Cardiac muscle cell (in vitro differentiated cells and primary cell): ENCODE results near the gene PPFIBP2. TPM values are rescaled to one million over a fixed set of nuclear protein-coding genes. Genes with fewer than 3 reads are reported as not detected.

Source experiments
- DNase-seq, 2 donors: peaks; one replicate each; pipeline versions ENCODE4 v3.0.0 to v3.0.0-alpha.2; 2010 to 2017; ENCODE audit warnings: low read depth in 1 of 2, low spot score in 1 of 2
- H3K27ac ChIP-seq: fragments of 200-600 bp; sonication (generic); 2 replicates; pipeline ENCODE4 v1.5.1; 2016
- H3K27me3 ChIP-seq: fragments of 200-600 bp; sonication (generic); 2 replicates; pipeline ENCODE4 v1.6.0; 2016; ENCODE audit warnings: control low read depth
- H3K36me3 ChIP-seq: fragments of 200-600 bp; sonication (generic); 2 replicates; pipeline ENCODE4 v1.5.1; 2016; ENCODE audit warnings: control low read depth
- H3K4me1 ChIP-seq: fragments of 200-600 bp; sonication (generic); 2 replicates; pipeline ENCODE4 v1.8.1; 2017; ENCODE audit warnings: low read depth, mild to moderate bottlenecking, mixed run types
- H3K4me3 ChIP-seq: fragments of 200-600 bp; sonication (generic); 2 replicates; pipeline ENCODE4 v1.5.1; 2016; ENCODE audit warnings: mild to moderate bottlenecking
- H3K9me3 ChIP-seq: fragments of 200-600 bp; sonication (generic); 2 replicates; pipeline ENCODE4 v1.5.1; 2017; ENCODE audit warnings: low read depth, mild to moderate bottlenecking, control low read depth
- polyA plus RNA-seq: library from polyadenylated mRNA; unstranded; fragments of >200 nt; fragmentation: Nextera tagmentation; extraction: Ambion mirVana; gene quantifications from 2 replicates; pipeline ENCODE4 v1.2.1, GENCODE V29; 2016
- total RNA-seq: library from RNA; depleted of rRNA; stranded (reverse); fragments of >200 nt; gene quantifications from 2 replicates; pipeline ENCODE4 v1.2.3, GENCODE V29; 2016
- TF ChIP-seq, protein P1 (sequence below): IDR thresholded peaks from 2 replicates; pipeline ENCODE4 v1.5.1; 2012; ENCODE audit warnings: low read depth, mild to moderate bottlenecking, low read length

Gene PPFIBP2
- total and polyA plus RNA-seq, 2 experiments from 2014 or later = 8.0 to 13.2 TPM

GRCh38 chr11:7603031-7603781 is 89.4 kb downstream of the PPFIBP2 start:
- no peaks in the 10 kb centered on the region for H3K36me3 ChIP-seq
- TF ChIP-seq, protein P1, sequence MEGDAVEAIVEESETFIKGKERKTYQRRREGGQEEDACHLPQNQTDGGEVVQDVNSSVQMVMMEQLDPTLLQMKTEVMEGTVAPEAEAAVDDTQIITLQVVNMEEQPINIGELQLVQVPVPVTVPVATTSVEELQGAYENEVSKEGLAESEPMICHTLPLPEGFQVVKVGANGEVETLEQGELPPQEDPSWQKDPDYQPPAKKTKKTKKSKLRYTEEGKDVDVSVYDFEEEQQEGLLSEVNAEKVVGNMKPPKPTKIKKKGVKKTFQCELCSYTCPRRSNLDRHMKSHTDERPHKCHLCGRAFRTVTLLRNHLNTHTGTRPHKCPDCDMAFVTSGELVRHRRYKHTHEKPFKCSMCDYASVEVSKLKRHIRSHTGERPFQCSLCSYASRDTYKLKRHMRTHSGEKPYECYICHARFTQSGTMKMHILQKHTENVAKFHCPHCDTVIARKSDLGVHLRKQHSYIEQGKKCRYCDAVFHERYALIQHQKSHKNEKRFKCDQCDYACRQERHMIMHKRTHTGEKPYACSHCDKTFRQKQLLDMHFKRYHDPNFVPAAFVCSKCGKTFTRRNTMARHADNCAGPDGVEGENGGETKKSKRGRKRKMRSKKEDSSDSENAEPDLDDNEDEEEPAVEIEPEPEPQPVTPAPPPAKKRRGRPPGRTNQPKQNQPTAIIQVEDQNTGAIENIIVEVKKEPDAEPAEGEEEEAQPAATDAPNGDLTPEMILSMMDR = no peak
- H3K4me3 ChIP-seq = no peak overlapping the region
- H3K9me3 ChIP-seq = no peaks in the 10 kb centered on the region
- peaks cover 8% of the 10 kb centered on the region for H3K4me1 ChIP-seq
- no peaks in the 10 kb centered on the region for H3K27me3 ChIP-seq
- no peak for DNase-seq
- H3K27ac ChIP-seq = no peak overlapping the region

- no peaks in the 10 kb centered on the region for H3K27me3 ChIP-seq
- no peaks in the 10 kb centered on the region for H3K9me3 ChIP-seq
- DNase-seq = no peak
- no peak overlapping the region for H3K27ac ChIP-seq
- H3K4me1 ChIP-seq = peaks cover 8% of the 10 kb centered on the region
- H3K36me3 ChIP-seq = no peaks in the 10 kb centered on the region
- TF ChIP-seq, protein P1 = no peak
- H3K4me3 ChIP-seq = no peak overlapping the region
Measured at GRCh38 chr11:7604331-7604955, 90.6 kb downstream of the PPFIBP2 start.

DNA sequence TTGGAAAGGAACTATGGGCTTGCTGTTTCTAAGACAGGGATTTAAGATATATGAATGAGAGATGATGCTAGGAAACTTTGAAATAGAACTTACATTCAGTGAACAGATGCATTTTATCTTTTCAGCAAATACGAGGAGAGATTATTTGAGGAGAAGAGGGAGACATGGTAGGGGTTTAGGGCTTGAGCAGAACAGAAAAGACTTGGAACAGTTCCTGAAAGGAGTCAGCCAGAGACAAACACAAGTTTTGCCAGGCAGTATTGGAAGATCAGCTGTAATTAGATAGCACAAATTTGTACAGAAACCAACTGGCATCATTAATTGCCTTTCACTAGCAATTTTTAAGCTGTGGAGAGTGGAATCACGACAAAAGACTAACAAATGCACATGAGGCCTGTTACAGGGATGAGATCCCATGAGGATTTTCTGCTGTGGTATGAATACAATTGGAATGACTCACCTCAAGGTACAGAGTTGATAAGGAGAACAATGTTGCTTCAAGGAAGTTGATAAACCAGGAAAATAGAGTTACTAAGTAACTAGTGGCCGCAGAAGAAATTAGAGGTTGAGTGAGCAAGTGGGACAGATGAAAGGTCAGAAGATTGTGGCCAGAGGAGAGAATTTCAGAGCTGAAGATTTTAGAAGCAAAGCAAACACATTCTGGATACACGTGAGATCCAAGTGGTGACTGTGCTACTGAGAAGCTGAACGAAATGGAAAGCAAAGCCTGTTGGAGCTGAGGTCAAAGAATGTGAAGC is 91.6 kb downstream of the PPFIBP2 start:
- H3K4me1 ChIP-seq = peaks cover 3% of the 10 kb centered on the region
- TF ChIP-seq, protein P1 = no peak
- H3K36me3 ChIP-seq = no peaks in the 10 kb centered on the region
- H3K27ac ChIP-seq = no peak overlapping the region
- H3K27me3 ChIP-seq = no peaks in the 10 kb centered on the region
- no peaks in the 10 kb centered on the region for H3K9me3 ChIP-seq
- H3K4me3 ChIP-seq = no peak overlapping the region
- DNase-seq = peak in 1 of 2 donors; percentile 79

DNA sequence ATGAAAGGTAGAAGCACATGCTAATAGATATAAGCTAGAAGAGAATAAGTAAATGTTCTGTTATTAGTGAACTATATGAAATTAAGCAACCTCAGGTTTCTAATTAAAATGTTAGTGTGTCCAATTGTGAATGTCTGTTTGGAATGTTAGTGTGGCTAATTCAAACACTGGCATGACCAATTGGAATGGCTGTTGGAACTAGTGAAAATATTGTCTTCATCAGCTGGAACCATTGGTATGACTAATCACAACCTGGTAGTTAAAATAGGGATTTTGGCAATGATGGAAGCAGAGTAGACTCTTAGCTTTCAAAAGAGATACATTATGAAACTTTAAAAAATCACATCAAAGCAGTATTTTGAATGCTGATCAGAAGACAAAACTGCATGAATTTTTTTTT is 92.7 kb downstream of the PPFIBP2 start:
- TF ChIP-seq, protein P1 = no peak
- no peaks in the 10 kb centered on the region for H3K9me3 ChIP-seq

DNA sequence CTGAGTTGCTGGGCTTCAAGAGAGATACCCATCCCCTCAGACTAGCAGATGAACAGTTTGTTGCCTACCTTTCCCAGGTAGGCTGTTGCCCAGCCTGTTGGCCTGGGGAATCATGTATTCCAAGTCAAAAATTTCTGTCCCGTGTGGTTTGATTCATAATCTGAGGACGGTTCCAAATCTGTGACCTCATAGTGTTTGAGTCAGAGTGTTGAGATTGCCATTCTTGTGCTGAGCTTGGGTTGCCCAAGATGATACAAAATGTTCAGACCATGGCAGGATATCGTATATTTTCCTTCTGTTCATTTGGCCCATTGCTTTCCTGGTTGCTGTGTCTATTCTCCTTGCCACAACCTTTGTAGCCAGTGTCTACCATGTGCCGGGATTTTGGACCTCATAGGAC is 95.2 kb downstream of the PPFIBP2 start:
- H3K4me1 ChIP-seq = peaks cover 10% of the 10 kb centered on the region
- H3K36me3 ChIP-seq = no peaks in the 10 kb centered on the region
- no peak overlapping the region for H3K4me3 ChIP-seq
- H3K27ac ChIP-seq = no peak overlapping the region
- DNase-seq = peak in 1 of 2 donors; percentile 44
- TF ChIP-seq, protein P1 = no peak
- no peaks in the 10 kb centered on the region for H3K9me3 ChIP-seq
- no peaks in the 10 kb centered on the region for H3K27me3 ChIP-seq

More for the DNA sequence above, 92.7 kb downstream of the PPFIBP2 start:
- DNase-seq = no peak
- no peaks in the 10 kb centered on the region for H3K4me1 ChIP-seq
- no peak overlapping the region for H3K27ac ChIP-seq
- no peaks in the 10 kb centered on the region for H3K36me3 ChIP-seq
- H3K27me3 ChIP-seq = no peaks in the 10 kb centered on the region
- H3K4me3 ChIP-seq = no peak overlapping the region
